HG03066 (cell line): ENCODE data around the gene LRSAM1.

Source experiments
- ATAC-seq: cut with Tn5 transposase; IDR thresholded peaks from one replicate; pipeline ENCODE4 v1.9.1; 2021; ENCODE audit warnings: low read depth; ENCODE audit not compliant: unreplicated experiment

LRSAM1 gene

GRCh38 chr9:127494304-127494702 is 43.0 kb downstream of the LRSAM1 start:
- ATAC-seq = no peak

- ATAC-seq = no peak
These were observed 44.7 kb downstream of the LRSAM1 start for GRCh38 chr9:127495884-127496555.

- ATAC-seq = no peak
These were observed 45.7 kb downstream of the LRSAM1 start for GRCh38 chr9:127496974-127497373.

GRCh38 chr9:127497656-127498290 is 46.5 kb downstream of the LRSAM1 start:
- no peak for ATAC-seq

- no peak for ATAC-seq
These were observed 47.0 kb downstream of the LRSAM1 start for GRCh38 chr9:127498298-127498697.

- no peak for ATAC-seq
These were observed 49.1 kb downstream of the LRSAM1 start for GRCh38 chr9:127500399-127500798.

GRCh38 chr9:127500862-127501261 is 49.6 kb downstream of the LRSAM1 start:
- no peak for ATAC-seq

- no peak for ATAC-seq
These were observed 50.6 kb downstream of the LRSAM1 start for GRCh38 chr9:127501821-127502343.

GRCh38 chr9:127502706-127503378 is 51.5 kb downstream of the LRSAM1 start:
- ATAC-seq = no peak

GRCh38 chr9:127503379-127503921 is 52.1 kb downstream of the LRSAM1 start:
- ATAC-seq = no peak

- ATAC-seq = no peak
These were observed 52.9 kb downstream of the LRSAM1 start for GRCh38 chr9:127503947-127504886.

GRCh38 chr9:127504887-127505251 is 53.6 kb downstream of the LRSAM1 start:
- ATAC-seq = no peak

GRCh38 chr9:127505396-127506116 is 54.2 kb downstream of the LRSAM1 start:
- ATAC-seq = no peak

GRCh38 chr9:127506117-127506813 is 55.0 kb downstream of the LRSAM1 start:
- ATAC-seq = no peak

GRCh38 chr9:127506814-127507750 is 55.8 kb downstream of the LRSAM1 start:
- no peak for ATAC-seq

GRCh38 chr9:127507751-127508648 is 56.7 kb downstream of the LRSAM1 start:
- ATAC-seq = no peak

- ATAC-seq = no peak
These were observed 57.6 kb downstream of the LRSAM1 start for GRCh38 chr9:127508901-127509260.
